ENCODE data around the gene PIH1D2.

The PIH1D2 gene, protein sequence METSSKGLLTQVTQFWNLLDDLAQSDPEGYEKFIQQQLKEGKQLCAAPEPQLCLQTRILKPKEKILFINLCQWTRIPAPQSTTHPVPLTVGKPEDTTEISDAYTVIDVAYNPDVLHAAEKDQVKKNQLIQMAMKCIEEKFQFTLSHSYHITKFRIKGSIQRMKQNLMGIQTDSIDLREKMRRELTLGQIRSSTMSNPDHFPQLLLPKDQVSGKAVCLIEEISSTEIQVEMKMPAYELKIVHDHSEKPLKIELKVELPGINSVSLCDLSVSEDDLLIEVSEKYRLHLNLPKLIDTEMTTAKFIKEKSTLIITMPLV

DNA sequence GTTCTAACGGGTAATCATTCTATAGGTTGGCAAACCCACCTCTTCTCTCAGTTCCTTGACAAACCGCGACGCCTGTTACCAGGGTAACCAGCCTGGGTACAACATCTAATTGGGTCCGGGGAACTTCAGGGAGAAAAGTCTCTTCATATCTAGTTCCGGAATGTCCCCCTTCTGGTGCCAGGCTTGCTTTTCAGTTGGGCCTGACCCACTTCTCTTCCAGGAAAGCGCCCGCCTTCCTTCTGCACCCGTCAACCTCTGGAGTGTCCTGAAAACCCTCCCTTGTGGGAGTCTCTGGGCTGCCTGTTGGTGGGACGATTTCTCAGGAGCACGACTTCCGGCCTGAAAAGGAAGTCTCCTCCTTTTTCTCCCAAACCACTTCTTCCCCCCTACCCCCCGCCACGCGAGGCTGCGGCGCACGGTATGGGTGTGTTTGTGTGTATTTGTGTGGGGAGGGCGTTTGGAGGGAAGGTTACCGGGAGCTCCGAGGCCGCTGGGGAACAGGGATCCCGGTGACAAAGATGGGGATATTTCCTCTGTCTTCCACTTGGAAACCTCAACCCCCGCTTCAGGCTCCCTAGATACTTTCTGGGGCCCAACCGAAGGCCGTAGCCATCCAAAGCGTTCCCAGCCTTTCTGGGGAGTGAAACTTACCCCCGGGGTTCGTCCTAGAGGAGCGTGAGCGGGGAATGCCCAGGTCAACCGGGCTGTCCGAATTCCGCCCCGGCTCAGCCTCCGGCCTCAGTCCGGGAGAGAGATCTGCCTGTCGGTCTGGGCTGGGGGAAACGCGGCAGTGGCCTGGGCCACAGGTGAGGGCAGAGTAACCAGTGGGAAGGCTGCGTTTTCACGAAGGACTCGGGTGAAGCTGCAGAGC, at the start of gene PIH1D2, which contains the start of gene NKAPD1:
PIH1D2 (minus strand) TSS at position 77 of the 871 bp plus-strand sequence. CDS start 843 bp downstream, outside the sequence.
NKAPD1 (plus strand) TSS at position 359 of the 871 bp plus-strand sequence. CDS start 1,276 bp downstream, outside the sequence.
- ChIA-PET POLR2A (interaction anchor here (0.7 kb wide), 1 partner anchor 17 kb away, joined by 3 read pairs; no protein-coding TSS in a partner anchor), CTCF (interaction anchor here (0.6 kb wide), 1 partner anchor 45 kb away, joined by 3 read pairs; no protein-coding TSS in a partner anchor)
- TF ChIP-seq NFRKB (IDR thresholded peaks at IDR 0.05) (no peak), PKNOX1 (IDR thresholded peaks at IDR 0.05) (peak; percentile 63), TARDBP (IDR thresholded peaks at IDR 0.05) (no peak), ARNT (IDR thresholded peaks at IDR 0.05) (no peak), HDGF (IDR thresholded peaks at IDR 0.05; ENCODE audit: borderline replicate concordance) (no peak), LEF1 (IDR thresholded peaks at IDR 0.05; ENCODE audit: borderline replicate concordance) (no peak), SP1 (IDR thresholded peaks at IDR 0.05) (no peak), ZNF384 (IDR thresholded peaks at IDR 0.05) (no peak), FOXM1 (IDR thresholded peaks at IDR 0.05; ENCODE audit: borderline replicate concordance) (no peak), CTBP1 (IDR thresholded peaks at IDR 0.05; ENCODE audit: borderline replicate concordance) (peak; percentile 92), BHLHE40 (IDR thresholded peaks at IDR 0.05; ENCODE audit: borderline replicate concordance) (no peak), L3MBTL2 (conservative IDR thresholded peaks at IDR 0.05) (no peak; the same call in none of the 2 replicates), SUZ12 (IDR thresholded peaks at IDR 0.05) (no peak), FOXK2 (IDR thresholded peaks at IDR 0.05) (no peak), FOXA1 (IDR thresholded peaks at IDR 0.05) (no peak), ELF4 (IDR thresholded peaks at IDR 0.05) (0 out of 2 replicates have a peak, but pooled peaks have one; percentile 18)
- DNase-seq (ENCODE audit: extremely low spot score) = peak; percentile 80

GRCh38 chr11:112123129-112123528, 49.3 kb upstream of the PIH1D2 start:
- no peak for DNase-seq (ENCODE audit: extremely low spot score)
- TF ChIP-seq BHLHE40 (IDR thresholded peaks at IDR 0.05; ENCODE audit: borderline replicate concordance) (no peak), FOXM1 (IDR thresholded peaks at IDR 0.05; ENCODE audit: borderline replicate concordance) (no peak), L3MBTL2 (conservative IDR thresholded peaks at IDR 0.05) (no peak), HDGF (IDR thresholded peaks at IDR 0.05; ENCODE audit: borderline replicate concordance) (no peak), ARNT (IDR thresholded peaks at IDR 0.05) (no peak), FOXK2 (IDR thresholded peaks at IDR 0.05) (no peak), SUZ12 (IDR thresholded peaks at IDR 0.05) (no peak), ELF4 (IDR thresholded peaks at IDR 0.05) (no peak), PKNOX1 (IDR thresholded peaks at IDR 0.05) (no peak), ZNF384 (IDR thresholded peaks at IDR 0.05) (no peak), FOXA1 (IDR thresholded peaks at IDR 0.05) (no peak)
- POLR2A ChIA-PET = no interaction called here
- CTCF ChIA-PET = no interaction called here

- TF ChIP-seq FOXM1 (IDR thresholded peaks at IDR 0.05; ENCODE audit: borderline replicate concordance) = no peak
- TF ChIP-seq LEF1 (IDR thresholded peaks at IDR 0.05; ENCODE audit: borderline replicate concordance) = no peak
- TF ChIP-seq SP1 (IDR thresholded peaks at IDR 0.05) = no peak
- no peak for TF ChIP-seq SUZ12 (IDR thresholded peaks at IDR 0.05)
- TF ChIP-seq ELF4 (IDR thresholded peaks at IDR 0.05) = no peak
- no peak for TF ChIP-seq ZNF384 (IDR thresholded peaks at IDR 0.05)
- no peak for TF ChIP-seq NFRKB (IDR thresholded peaks at IDR 0.05)
- no peak for TF ChIP-seq FOXK2 (IDR thresholded peaks at IDR 0.05)
- ChIA-PET CTCF (interaction anchor here (0.6 to 1.6 kb wide), 3 partner anchors 8 to 53 kb away, joined by 5 to 6 read pairs (median 5); partner anchors contain the start of gene BCO2), POLR2A (no interaction called here)
- DNase-seq (ENCODE audit: extremely low spot score) = no peak
Observed at GRCh38 chr11:112121981-112122615, 48.3 kb upstream of the PIH1D2 start.

DNA sequence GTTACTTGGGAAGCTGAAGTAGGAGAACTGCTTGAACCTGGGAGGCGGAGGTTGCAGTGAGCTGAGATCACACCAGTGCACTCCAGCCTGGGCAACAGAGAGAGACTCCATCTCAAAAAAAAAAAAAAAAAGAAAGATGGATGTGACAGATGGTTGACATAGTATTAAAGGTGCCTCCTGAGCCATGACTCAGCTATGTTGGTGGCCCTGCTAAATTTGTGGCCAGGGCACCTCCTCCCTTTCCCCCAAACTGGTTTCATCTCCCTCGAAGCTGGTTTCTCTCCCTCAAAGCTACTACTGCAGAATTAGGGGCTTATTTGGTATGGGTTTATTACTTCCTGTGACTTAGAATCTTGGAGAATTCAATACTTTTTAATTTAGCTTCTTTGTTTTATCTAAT, 44.4 kb upstream of the PIH1D2 start:
- POLR2A ChIA-PET = no interaction called here
- TF ChIP-seq SUZ12 (IDR thresholded peaks at IDR 0.05) (no peak), CTBP1 (IDR thresholded peaks at IDR 0.05; ENCODE audit: borderline replicate concordance) (no peak), LEF1 (IDR thresholded peaks at IDR 0.05; ENCODE audit: borderline replicate concordance) (no peak), HDGF (IDR thresholded peaks at IDR 0.05; ENCODE audit: borderline replicate concordance) (no peak), ZNF384 (IDR thresholded peaks at IDR 0.05) (no peak), L3MBTL2 (conservative IDR thresholded peaks at IDR 0.05) (no peak), FOXA1 (IDR thresholded peaks at IDR 0.05) (no peak)
- CTCF ChIA-PET = interaction anchor here (0.6 kb wide), 1 partner anchor 1151 kb away, joined by 4 read pairs; no protein-coding TSS in a partner anchor
- DNase-seq (ENCODE audit: extremely low spot score) = no peak

GRCh38 chr11:112115386-112115785, 41.6 kb upstream of the PIH1D2 start:
- POLR2A ChIA-PET = no interaction called here
- CTCF ChIA-PET = interaction anchor here (1.1 to 1.4 kb wide), 2 partner anchors 60 to 165 kb away, joined by 3 read pairs; partner anchors contain the start of gene BCO2
- DNase-seq (ENCODE audit: extremely low spot score) = no peak
- TF ChIP-seq HDGF (IDR thresholded peaks at IDR 0.05; ENCODE audit: borderline replicate concordance) (no peak), L3MBTL2 (conservative IDR thresholded peaks at IDR 0.05) (no peak), FOXK2 (IDR thresholded peaks at IDR 0.05) (no peak), SUZ12 (IDR thresholded peaks at IDR 0.05) (no peak), CTBP1 (IDR thresholded peaks at IDR 0.05; ENCODE audit: borderline replicate concordance) (no peak)
